Cardiac muscle cell (in vitro differentiated cells and primary cell): ENCODE measurements around the gene CCR3. TPM values are rescaled to one million over a fixed set of nuclear protein-coding genes. Genes with fewer than 3 reads are reported as not detected.

ENCODE experiments used
- DNase-seq, 2 donors: peaks; one replicate each; pipeline versions ENCODE4 v3.0.0 to v3.0.0-alpha.2; 2010 to 2017; ENCODE audit warnings: low read depth in 1 of 2, low spot score in 1 of 2
- H3K27ac ChIP-seq: fragments of 200-600 bp; sonication (generic); 2 replicates; pipeline ENCODE4 v1.5.1; 2016
- H3K27me3 ChIP-seq: fragments of 200-600 bp; sonication (generic); 2 replicates; pipeline ENCODE4 v1.6.0; 2016; ENCODE audit warnings: control low read depth
- H3K36me3 ChIP-seq: fragments of 200-600 bp; sonication (generic); 2 replicates; pipeline ENCODE4 v1.5.1; 2016; ENCODE audit warnings: control low read depth
- H3K4me1 ChIP-seq: fragments of 200-600 bp; sonication (generic); 2 replicates; pipeline ENCODE4 v1.8.1; 2017; ENCODE audit warnings: low read depth, mild to moderate bottlenecking, mixed run types
- H3K4me3 ChIP-seq: fragments of 200-600 bp; sonication (generic); 2 replicates; pipeline ENCODE4 v1.5.1; 2016; ENCODE audit warnings: mild to moderate bottlenecking
- H3K9me3 ChIP-seq: fragments of 200-600 bp; sonication (generic); 2 replicates; pipeline ENCODE4 v1.5.1; 2017; ENCODE audit warnings: low read depth, mild to moderate bottlenecking, control low read depth
- CTCF ChIP-seq: IDR thresholded peaks from 2 replicates; pipeline ENCODE4 v1.5.1; 2012; ENCODE audit warnings: low read depth, mild to moderate bottlenecking, low read length
- polyA plus RNA-seq: library from polyadenylated mRNA; unstranded; fragments of >200 nt; fragmentation: Nextera tagmentation; extraction: Ambion mirVana; gene quantifications from 2 replicates; pipeline ENCODE4 v1.2.1, GENCODE V29; 2016
- total RNA-seq: library from RNA; depleted of rRNA; stranded (reverse); fragments of >200 nt; gene quantifications from 2 replicates; pipeline ENCODE4 v1.2.3, GENCODE V29; 2016

CCR3 gene
- total and polyA plus RNA-seq, 2 experiments from 2014 or later, result not detected

GRCh38 chr3:46213201-46213600 lies 29.1 kb upstream of the CCR3 start:
- Histone ChIP-seq H3K4me3 (no peak overlapping the region), H3K27me3 (no peaks in the 10 kb centered on the region), H3K27ac (no peak overlapping the region), H3K36me3 (no peaks in the 10 kb centered on the region), H3K9me3 (no peaks in the 10 kb centered on the region), H3K4me1 (peaks cover under 1% of the 10 kb centered on the region)
- no peak for TF ChIP-seq CTCF
- no peak for DNase-seq

- H3K4me1 ChIP-seq, result no peaks in the 10 kb centered on the region
- peak in 1 of 2 donors; percentile 69 for DNase-seq
- peak; percentile 19 for TF ChIP-seq CTCF
- no peak overlapping the region for H3K27ac ChIP-seq
- no peaks in the 10 kb centered on the region for H3K9me3 ChIP-seq
- H3K4me3 ChIP-seq, result no peak overlapping the region
- no peaks in the 10 kb centered on the region for H3K36me3 ChIP-seq
- H3K27me3 ChIP-seq, result no peaks in the 10 kb centered on the region
Measured at GRCh38 chr3:46214751-46215352, 27.4 kb upstream of the CCR3 start.

- Histone ChIP-seq H3K27me3 (no peaks in the 10 kb centered on the region), H3K4me3 (no peak overlapping the region), H3K4me1 (no peaks in the 10 kb centered on the region), H3K9me3 (no peaks in the 10 kb centered on the region), H3K27ac (no peak overlapping the region), H3K36me3 (no peaks in the 10 kb centered on the region)
- DNase-seq, result peak in 1 of 2 donors; percentile 14
- TF ChIP-seq CTCF, result no peak
Measured at GRCh38 chr3:46215810-46216414, 26.3 kb upstream of the CCR3 start.

DNA sequence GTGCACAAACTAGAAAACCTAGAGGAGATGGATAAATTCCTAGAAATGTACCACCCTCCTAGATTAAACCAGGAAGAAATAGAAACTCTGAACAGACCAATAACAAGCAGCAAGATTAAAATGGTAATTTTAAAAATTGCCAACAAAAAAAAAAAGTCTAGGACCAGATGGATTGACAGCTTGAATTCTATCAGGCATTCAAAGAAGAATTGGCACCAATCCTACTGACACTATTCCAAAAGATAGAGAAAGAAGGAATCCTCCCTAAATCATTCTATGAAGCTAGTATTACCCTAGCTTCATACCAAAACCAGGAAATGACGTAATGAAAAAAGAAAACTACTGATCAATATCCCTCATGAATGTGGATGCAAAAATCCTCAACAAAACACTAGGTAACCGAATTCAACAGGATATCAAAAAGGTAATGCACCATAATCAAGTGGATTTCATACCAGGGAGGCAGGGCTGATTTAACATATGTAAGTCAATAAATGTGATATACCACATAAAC lies 24.0 kb upstream of the CCR3 start:
- no peaks in the 10 kb centered on the region for H3K9me3 ChIP-seq
- H3K27me3 ChIP-seq, result no peaks in the 10 kb centered on the region
- H3K4me1 ChIP-seq, result no peaks in the 10 kb centered on the region
- H3K27ac ChIP-seq, result no peak overlapping the region
- no peak for TF ChIP-seq CTCF
- DNase-seq, result no peak
- H3K4me3 ChIP-seq, result no peak overlapping the region
- H3K36me3 ChIP-seq, result no peaks in the 10 kb centered on the region

DNA sequence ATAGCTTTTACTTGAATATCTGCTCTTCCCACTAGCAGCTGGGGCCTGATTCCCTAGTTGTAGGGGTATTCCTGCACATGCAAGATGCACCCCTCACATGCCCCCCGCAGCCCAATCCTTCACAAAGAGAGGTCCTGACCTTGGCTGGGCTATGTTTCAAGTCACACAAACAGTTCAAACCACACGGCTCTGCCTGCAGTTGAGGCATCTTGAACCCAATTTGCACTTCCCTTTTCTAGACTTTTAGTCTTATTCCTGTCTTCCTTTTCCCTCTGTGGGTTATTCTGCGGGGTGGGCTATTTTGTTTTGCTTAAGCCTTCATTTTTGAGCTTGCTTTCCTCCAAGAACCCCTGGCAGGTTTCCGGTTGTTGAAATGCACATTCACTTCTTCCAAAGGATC lies 20.9 kb upstream of the CCR3 start:
- Histone ChIP-seq H3K4me1 (no peaks in the 10 kb centered on the region), H3K27me3 (no peaks in the 10 kb centered on the region), H3K9me3 (no peaks in the 10 kb centered on the region), H3K4me3 (no peak overlapping the region), H3K27ac (no peak overlapping the region), H3K36me3 (no peaks in the 10 kb centered on the region)
- DNase-seq, result no peak
- TF ChIP-seq CTCF, result no peak
